A673 (cell line): Measurements from ENCODE around the gene MVB12B. TPM values are rescaled to one million over a fixed set of nuclear protein-coding genes. Genes with fewer than 3 reads are reported as not detected.

Experiments
- BruUV-seq: library from RNA; stranded (reverse); fragments of 400-500 nt; replicated peaks from 2 replicates; lab custom pipeline; 2021; lab: Mats Ljungman, UMichigan
- CTCF ChIA-PET: fragments of 300-600 bp; sonication (Branson Sonifier 250); formaldehyde crosslinking; loops from one replicate; lab custom pipeline; 2022; ENCODE audit warnings: antibody characterized with exemption; lab: Charles Lee
- POLR2A ChIA-PET: fragments of 300-600 bp; sonication (Branson Sonifier 250); formaldehyde crosslinking; loops from one replicate; lab custom pipeline; 2022; ENCODE audit warnings: antibody characterized with exemption; ENCODE audit not compliant: low non-redundant PET; lab: Charles Lee
- DNase-seq: peaks from one replicate; pipeline ENCODE4 v3.0.0-alpha.2; 2015; ENCODE audit warnings: low spot score
- H3K27ac ChIP-seq: fragments of 200-600 bp; sonication (generic); 2 replicates; pipeline ENCODE4 v1.5.1; 2016; ENCODE audit warnings: mixed run types, low read depth, mild to moderate bottlenecking, mixed read lengths, antibody characterized with exemption, low read length; ENCODE audit not compliant: poor library complexity, severe bottlenecking
- H3K27me3 ChIP-seq: fragments of 200-600 bp; sonication (generic); replicated peaks from 2 replicates; pipeline ENCODE4 v1.6.1; 2017; ENCODE audit warnings: mixed run types, low read depth, mild to moderate bottlenecking, mixed read lengths, antibody characterized with exemption, low read length; ENCODE audit not compliant: insufficient read depth, poor library complexity
- H3K36me3 ChIP-seq: fragments of 200-600 bp; sonication (generic); 2 replicates; pipeline ENCODE4 v1.6.1; 2016; ENCODE audit warnings: mixed run types, mild to moderate bottlenecking, mixed read lengths, antibody characterized with exemption, low read length; ENCODE audit not compliant: insufficient read depth, poor library complexity, severe bottlenecking
- H3K4me1 ChIP-seq: fragments of 200-600 bp; sonication (generic); 2 replicates; pipeline ENCODE4 v1.6.1; 2017; ENCODE audit warnings: mixed run types, mild to moderate bottlenecking, mixed read lengths, antibody characterized with exemption, low read length; ENCODE audit not compliant: insufficient read depth, poor library complexity, severe bottlenecking
- H3K4me3 ChIP-seq: fragments of 200-600 bp; sonication (generic); 2 replicates; pipeline ENCODE4 v1.5.1; 2016; ENCODE audit warnings: low read depth, mixed run types, mild to moderate bottlenecking, mixed read lengths, low read length; ENCODE audit not compliant: poor library complexity, severe bottlenecking
- H3K9me3 ChIP-seq: fragments of 200-600 bp; sonication (generic); 2 replicates; pipeline ENCODE4 v1.6.1; 2016; ENCODE audit warnings: mixed run types, low read depth, mild to moderate bottlenecking, mixed read lengths, antibody characterized with exemption, low read length; ENCODE audit not compliant: poor library complexity, severe bottlenecking
- CTCF ChIP-seq: fragments of 300-800, 200-600 bp; sonication (generic); conservative IDR thresholded peaks from 2 replicates; pipeline ENCODE4 v1.5.1; 2017; ENCODE audit warnings: low read depth, mild to moderate bottlenecking, antibody characterized with exemption, low read length, moderate library complexity, mixed read lengths
- EZH2 ChIP-seq: fragments of 200-600 bp; sonication (generic); IDR thresholded peaks from 2 replicates; pipeline ENCODE4 v1.6.1; 2017; ENCODE audit warnings: borderline replicate concordance, low read depth, mild to moderate bottlenecking, mixed read lengths, antibody characterized with exemption, low read length; ENCODE audit not compliant: poor library complexity, severe bottlenecking
- intact Hi-C: fragments of 100-400 bp; cut with micrococcal nuclease; formaldehyde crosslinking; loops from one replicate; pipeline ENCODE4 v1.10.0; 2022; ENCODE audit not compliant: unreplicated experiment
- total RNA-seq: library from RNA; stranded (reverse); gene quantifications from 2 replicates; pipeline ENCODE4 v1.2.3, GENCODE V29; 2021

MVB12B gene
- total RNA-seq, 1 experiment from 2014 or later: 12.3 TPM

GRCh38 chr9:126482361-126483044 is 155.9 kb downstream of the MVB12B start:
- ChIA-PET CTCF (no interaction called here), POLR2A (no interaction called here)
- H3K4me3 ChIP-seq: no peak overlapping the region
- no peaks in the 10 kb centered on the region for H3K36me3 ChIP-seq
- intact Hi-C loops: no loop called here
- H3K27me3 ChIP-seq: no peaks in the 10 kb centered on the region
- no peaks in the 10 kb centered on the region for H3K9me3 ChIP-seq
- no peak for DNase-seq
- TF ChIP-seq CTCF: no peak
- no peak for TF ChIP-seq EZH2
- no peak overlapping the region for H3K27ac ChIP-seq
- BruUV-seq: no TSS peak
- H3K4me1 ChIP-seq: no peaks in the 10 kb centered on the region

GRCh38 chr9:126483468-126484073 is 156.9 kb downstream of the MVB12B start:
- intact Hi-C loops: no loop called here
- Histone ChIP-seq H3K27ac (no peak overlapping the region), H3K9me3 (no peaks in the 10 kb centered on the region), H3K36me3 (no peaks in the 10 kb centered on the region), H3K27me3 (no peaks in the 10 kb centered on the region), H3K4me3 (no peak overlapping the region), H3K4me1 (no peaks in the 10 kb centered on the region)
- no peak for DNase-seq
- ChIA-PET CTCF (interaction anchor here (0.6 kb wide), 1 partner anchor 72 kb away, joined by 6 read pairs; no protein-coding TSS in a partner anchor), POLR2A (no interaction called here)
- BruUV-seq: no TSS peak
- TF ChIP-seq CTCF (no peak), EZH2 (no peak)

- H3K27me3 ChIP-seq: no peaks in the 10 kb centered on the region
- no peak overlapping the region for H3K27ac ChIP-seq
- H3K4me1 ChIP-seq: no peaks in the 10 kb centered on the region
- no peaks in the 10 kb centered on the region for H3K36me3 ChIP-seq
- CTCF ChIA-PET: no interaction called here
- BruUV-seq: no TSS peak
- intact Hi-C loops: no loop called here
- DNase-seq: no peak
- H3K9me3 ChIP-seq: no peaks in the 10 kb centered on the region
- POLR2A ChIA-PET: no interaction called here
- TF ChIP-seq EZH2: no peak
- no peak for TF ChIP-seq CTCF
- H3K4me3 ChIP-seq: no peak overlapping the region
These were observed 159.0 kb downstream of the MVB12B start for GRCh38 chr9:126485662-126486061.
